HepG2 (cell line): ENCODE measurements around the gene C20orf204. TPM values are rescaled to one million over a fixed set of nuclear protein-coding genes. Genes with fewer than 3 reads are reported as not detected.

Source experiments
- AGO1 ChIP-seq: fragments of 200-400 bp; formaldehyde crosslinking; IDR thresholded peaks from 2 replicates; pipeline ENCODE4 v1.6.1; 2017; ENCODE audit warnings: mild to moderate bottlenecking, low read depth, low read length, moderate library complexity; ENCODE audit not compliant: poor library complexity, severe bottlenecking
- CCAR2 ChIP-seq: fragments of 200-400 bp; formaldehyde crosslinking; optimal IDR thresholded peaks from 2 replicates; pipeline ENCODE3; 2018; ENCODE audit warnings: low read depth, mild to moderate bottlenecking, low read length, moderate library complexity
- ERF ChIP-seq: IDR thresholded peaks from 2 replicates; pipeline ENCODE4 v1.6.1; 2018; ENCODE audit warnings: missing biosample characterization, missing genetic modification reagents
- FOXO4 ChIP-seq: sonication (generic); formaldehyde crosslinking; conservative IDR thresholded peaks from 2 replicates; pipeline ENCODE4 v1.8.1; 2023; ENCODE audit warnings: missing genetic modification reagents
- FOXP4 ChIP-seq: sonication (generic); formaldehyde crosslinking; IDR thresholded peaks from 2 replicates; pipeline ENCODE4 v1.4.0; 2020; ENCODE audit warnings: missing genetic modification reagents
- HNRNPUL1 ChIP-seq: fragments of 200-400 bp; formaldehyde crosslinking; IDR thresholded peaks from 2 replicates; pipeline ENCODE4 v1.6.1; 2017; ENCODE audit warnings: low read depth, mild to moderate bottlenecking, low read length, moderate library complexity
- KAT7 ChIP-seq: IDR thresholded peaks from 2 replicates; pipeline ENCODE4 v1.6.1; 2018; ENCODE audit warnings: borderline replicate concordance, missing compliant biosample characterization
- MLX ChIP-seq: IDR thresholded peaks from 2 replicates; pipeline ENCODE4 v1.6.1; 2016
- SOX5 ChIP-seq: IDR thresholded peaks from 2 replicates; pipeline ENCODE4 v1.6.1; 2016; ENCODE audit warnings: borderline replicate concordance
- SP140L ChIP-seq: sonication (generic); formaldehyde crosslinking; IDR thresholded peaks from 2 replicates; pipeline ENCODE4 v1.4.0; 2020; ENCODE audit warnings: missing genetic modification reagents, borderline replicate concordance
- SP2 ChIP-seq: sonication (generic); formaldehyde crosslinking; IDR thresholded peaks from 2 replicates; pipeline ENCODE4 v1.5.1; 2020; ENCODE audit warnings: mild to moderate bottlenecking, missing genetic modification reagents
- ZNF121 ChIP-seq: sonication (generic); formaldehyde crosslinking; IDR thresholded peaks from 2 replicates; pipeline ENCODE4 v1.5.0; 2020; ENCODE audit warnings: mild to moderate bottlenecking, missing genetic modification reagents
- ZNF205 ChIP-seq: IDR thresholded peaks from 2 replicates; pipeline ENCODE4 v1.6.1; 2018; ENCODE audit warnings: missing biosample characterization, missing genetic modification reagents
- ZNF547 ChIP-seq: sonication (generic); formaldehyde crosslinking; IDR thresholded peaks from 2 replicates; pipeline ENCODE4 v1.5.1; 2020; ENCODE audit warnings: mild to moderate bottlenecking, missing genetic modification reagents
- ZNF720 ChIP-seq: sonication (generic); formaldehyde crosslinking; IDR thresholded peaks from 2 replicates; pipeline ENCODE4 v1.4.0; 2020; ENCODE audit warnings: missing genetic modification reagents
- polyA plus RNA-seq, 8 experiments: library from polyadenylated mRNA; depleted of rRNA in 3 of 8; stranded (reverse) in 7 of 8; unstranded in 1 of 8; fragments of >200 nt; fragmentation: Illumina TruSeq in 4 of 8; extraction: Trizol in 4 of 8; gene quantifications; 2 replicates each; pipeline versions ENCODE4 v1.2.1 to v1.2.3, GENCODE V29; 2011 to 2016; ENCODE audit warnings: low read depth in 4 of 8, missing spikeins in 1 of 8, mixed read lengths in 1 of 8; ENCODE audit not compliant: insufficient read depth in 1 of 8
- total RNA-seq, 5 experiments: library from RNA; depleted of rRNA; stranded (reverse); fragments of >200 nt; fragmentation: Illumina TruSeq; extraction: Trizol; gene quantifications; 2 replicates each; pipeline ENCODE4 v1.2.3, GENCODE V29; 2016; ENCODE audit warnings: low read depth in 1 of 5
- TF ChIP-seq, protein P1 (sequence below): sonication (generic); formaldehyde crosslinking; IDR thresholded peaks from 2 replicates; pipeline ENCODE4 v1.4.0; 2020; ENCODE audit warnings: missing genetic modification reagents, borderline replicate concordance
- TF ChIP-seq, protein P2 (sequence below): sonication (generic); formaldehyde crosslinking; IDR thresholded peaks from 2 replicates; pipeline ENCODE4 v1.4.0; 2020; ENCODE audit warnings: low read depth, mild to moderate bottlenecking, missing genetic modification reagents
- TF ChIP-seq, protein P3 (sequence below): sonication (generic); formaldehyde crosslinking; IDR thresholded peaks from 2 replicates; pipeline ENCODE4 v1.5.1; 2020; ENCODE audit warnings: mild to moderate bottlenecking, moderate library complexity, missing genetic modification reagents
- TF ChIP-seq, protein P4 (sequence below): sonication (generic); formaldehyde crosslinking; IDR thresholded peaks from 2 replicates; pipeline ENCODE4 v1.5.0; 2020; ENCODE audit warnings: mild to moderate bottlenecking, missing genetic modification reagents, borderline replicate concordance

C20orf204 gene
- total and polyA plus RNA-seq, 2 of the 13 experiments (the other 11 are each of a cell fraction or from before 2014, with no cell fraction given) = 22.1 to 80.0 TPM

DNA sequence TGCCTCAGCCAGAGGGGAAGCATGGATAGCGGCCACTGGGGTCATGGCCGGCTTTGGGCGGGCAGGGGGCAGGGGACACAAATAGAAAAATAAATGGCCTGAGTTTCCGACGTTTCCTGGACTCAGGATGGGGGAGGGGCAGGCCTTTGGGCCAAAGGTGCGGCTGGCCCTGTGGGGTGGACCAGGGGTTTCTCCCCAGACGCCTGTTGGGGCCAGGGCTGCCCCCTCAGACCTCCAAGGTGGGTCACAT, 20.6 kb downstream of the C20orf204 start (continued):
- TF ChIP-seq ZNF121 (CRISPR knock-in tag) (no peak; the same call in 1 of the 2 replicates), HNRNPUL1 (no peak), MLX (CRISPR knock-in tag) (0 out of 2 replicates have a peak, but pooled peaks have one; percentile 8), AGO1 (no peak), ZNF205 (no peak), SP2 (no peak), FOXO4 (CRISPR knock-in tag) (no peak), SOX5 (CRISPR knock-in tag) (peak; percentile 39; the same call in 1 of the 2 replicates), CCAR2 (no peak), ERF (CRISPR knock-in tag) (no peak), SP140L (CRISPR knock-in tag) (peak; percentile 40; the same call in 1 of the 2 replicates), ZNF547 (no peak), KAT7 (no peak; the same call in 1 of the 2 replicates), ZNF720 (CRISPR knock-in tag) (no peak), FOXP4 (CRISPR knock-in tag) (peak; percentile 73)
- TF ChIP-seq, protein P1, sequence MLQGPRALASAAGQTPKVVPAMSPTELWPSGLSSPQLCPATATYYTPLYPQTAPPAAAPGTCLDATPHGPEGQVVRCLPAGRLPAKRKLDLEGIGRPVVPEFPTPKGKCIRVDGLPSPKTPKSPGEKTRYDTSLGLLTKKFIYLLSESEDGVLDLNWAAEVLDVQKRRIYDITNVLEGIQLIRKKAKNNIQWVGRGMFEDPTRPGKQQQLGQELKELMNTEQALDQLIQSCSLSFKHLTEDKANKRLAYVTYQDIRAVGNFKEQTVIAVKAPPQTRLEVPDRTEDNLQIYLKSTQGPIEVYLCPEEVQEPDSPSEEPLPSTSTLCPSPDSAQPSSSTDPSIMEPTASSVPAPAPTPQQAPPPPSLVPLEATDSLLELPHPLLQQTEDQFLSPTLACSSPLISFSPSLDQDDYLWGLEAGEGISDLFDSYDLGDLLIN (CRISPR knock-in tag) = no peak
- TF ChIP-seq, protein P2, sequence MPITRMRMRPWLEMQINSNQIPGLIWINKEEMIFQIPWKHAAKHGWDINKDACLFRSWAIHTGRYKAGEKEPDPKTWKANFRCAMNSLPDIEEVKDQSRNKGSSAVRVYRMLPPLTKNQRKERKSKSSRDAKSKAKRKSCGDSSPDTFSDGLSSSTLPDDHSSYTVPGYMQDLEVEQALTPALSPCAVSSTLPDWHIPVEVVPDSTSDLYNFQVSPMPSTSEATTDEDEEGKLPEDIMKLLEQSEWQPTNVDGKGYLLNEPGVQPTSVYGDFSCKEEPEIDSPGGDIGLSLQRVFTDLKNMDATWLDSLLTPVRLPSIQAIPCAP (CRISPR knock-in tag) = no peak
- TF ChIP-seq, protein P3, sequence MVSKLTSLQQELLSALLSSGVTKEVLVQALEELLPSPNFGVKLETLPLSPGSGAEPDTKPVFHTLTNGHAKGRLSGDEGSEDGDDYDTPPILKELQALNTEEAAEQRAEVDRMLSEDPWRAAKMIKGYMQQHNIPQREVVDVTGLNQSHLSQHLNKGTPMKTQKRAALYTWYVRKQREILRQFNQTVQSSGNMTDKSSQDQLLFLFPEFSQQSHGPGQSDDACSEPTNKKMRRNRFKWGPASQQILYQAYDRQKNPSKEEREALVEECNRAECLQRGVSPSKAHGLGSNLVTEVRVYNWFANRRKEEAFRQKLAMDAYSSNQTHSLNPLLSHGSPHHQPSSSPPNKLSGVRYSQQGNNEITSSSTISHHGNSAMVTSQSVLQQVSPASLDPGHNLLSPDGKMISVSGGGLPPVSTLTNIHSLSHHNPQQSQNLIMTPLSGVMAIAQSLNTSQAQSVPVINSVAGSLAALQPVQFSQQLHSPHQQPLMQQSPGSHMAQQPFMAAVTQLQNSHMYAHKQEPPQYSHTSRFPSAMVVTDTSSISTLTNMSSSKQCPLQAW = no peak
- TF ChIP-seq, protein P4, sequence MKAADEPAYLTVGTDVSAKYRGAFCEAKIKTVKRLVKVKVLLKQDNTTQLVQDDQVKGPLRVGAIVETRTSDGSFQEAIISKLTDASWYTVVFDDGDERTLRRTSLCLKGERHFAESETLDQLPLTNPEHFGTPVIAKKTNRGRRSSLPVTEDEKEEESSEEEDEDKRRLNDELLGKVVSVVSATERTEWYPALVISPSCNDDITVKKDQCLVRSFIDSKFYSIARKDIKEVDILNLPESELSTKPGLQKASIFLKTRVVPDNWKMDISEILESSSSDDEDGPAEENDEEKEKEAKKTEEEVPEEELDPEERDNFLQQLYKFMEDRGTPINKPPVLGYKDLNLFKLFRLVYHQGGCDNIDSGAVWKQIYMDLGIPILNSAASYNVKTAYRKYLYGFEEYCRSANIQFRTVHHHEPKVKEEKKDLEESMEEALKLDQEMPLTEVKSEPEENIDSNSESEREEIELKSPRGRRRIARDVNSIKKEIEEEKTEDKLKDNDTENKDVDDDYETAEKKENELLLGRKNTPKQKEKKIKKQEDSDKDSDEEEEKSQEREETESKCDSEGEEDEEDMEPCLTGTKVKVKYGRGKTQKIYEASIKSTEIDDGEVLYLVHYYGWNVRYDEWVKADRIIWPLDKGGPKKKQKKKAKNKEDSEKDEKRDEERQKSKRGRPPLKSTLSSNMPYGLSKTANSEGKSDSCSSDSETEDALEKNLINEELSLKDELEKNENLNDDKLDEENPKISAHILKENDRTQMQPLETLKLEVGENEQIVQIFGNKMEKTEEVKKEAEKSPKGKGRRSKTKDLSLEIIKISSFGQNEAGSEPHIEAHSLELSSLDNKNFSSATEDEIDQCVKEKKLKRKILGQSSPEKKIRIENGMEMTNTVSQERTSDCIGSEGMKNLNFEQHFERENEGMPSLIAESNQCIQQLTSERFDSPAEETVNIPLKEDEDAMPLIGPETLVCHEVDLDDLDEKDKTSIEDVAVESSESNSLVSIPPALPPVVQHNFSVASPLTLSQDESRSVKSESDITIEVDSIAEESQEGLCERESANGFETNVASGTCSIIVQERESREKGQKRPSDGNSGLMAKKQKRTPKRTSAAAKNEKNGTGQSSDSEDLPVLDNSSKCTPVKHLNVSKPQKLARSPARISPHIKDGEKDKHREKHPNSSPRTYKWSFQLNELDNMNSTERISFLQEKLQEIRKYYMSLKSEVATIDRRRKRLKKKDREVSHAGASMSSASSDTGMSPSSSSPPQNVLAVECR (CRISPR knock-in tag) = peak; percentile 5; the same call in 1 of the 2 replicates
